ENCODE measurements around the gene TMEM88.
"Not testable (repeated sequence)": the region's sequence is repeated elsewhere in the genome, so short reads cannot be mapped to it uniquely, and the experiment has no call there.

The TMEM88 gene

GRCh38 chr17:7858522-7858810, 3.6 kb downstream of the TMEM88 start:
- peak; percentile 68 for TF ChIP-seq CTCF (IDR thresholded peaks at IDR 0.05; ENCODE audit: borderline replicate concordance, insufficient read depth, low read depth, low read length)
- peak overlapping the region; percentile 92 for H3K4me3 ChIP-seq (ENCODE audit: low read depth, low read length)

- TF ChIP-seq CTCF (IDR thresholded peaks at IDR 0.05; ENCODE audit: borderline replicate concordance, insufficient read depth, low read depth, low read length), result no peak
- peak overlapping the region; percentile 92 for H3K4me3 ChIP-seq (ENCODE audit: low read depth, low read length)
These were observed 4.2 kb downstream of the TMEM88 start for GRCh38 chr17:7859028-7859427.

GRCh38 chr17:7862692-7863437, 8.0 kb downstream of the TMEM88 start:
- peak; percentile 54; the same call in 1 of the 2 replicates for TF ChIP-seq CTCF (IDR thresholded peaks at IDR 0.05; ENCODE audit: borderline replicate concordance, insufficient read depth, low read depth, low read length)
- H3K4me3 ChIP-seq (ENCODE audit: low read depth, low read length), result no peak overlapping the region

GRCh38 chr17:7864384-7864783, 9.5 kb downstream of the TMEM88 start:
- H3K4me3 ChIP-seq (ENCODE audit: low read depth, low read length), result not testable (repeated sequence)

GRCh38 chr17:7864995-7865650, 10.3 kb downstream of the TMEM88 start:
- H3K4me3 ChIP-seq (ENCODE audit: low read depth, low read length), result no peak overlapping the region
- TF ChIP-seq CTCF (IDR thresholded peaks at IDR 0.05; ENCODE audit: borderline replicate concordance, insufficient read depth, low read depth, low read length), result no peak

GRCh38 chr17:7867881-7868329, 13.0 kb downstream of the TMEM88 start:
- no peak for TF ChIP-seq CTCF (IDR thresholded peaks at IDR 0.05; ENCODE audit: borderline replicate concordance, insufficient read depth, low read depth, low read length)
- H3K4me3 ChIP-seq (ENCODE audit: low read depth, low read length), result no peak overlapping the region

- no peak for TF ChIP-seq CTCF (IDR thresholded peaks at IDR 0.05; ENCODE audit: borderline replicate concordance, insufficient read depth, low read depth, low read length)
- no peak overlapping the region for H3K4me3 ChIP-seq (ENCODE audit: low read depth, low read length)
These were observed 18.2 kb downstream of the TMEM88 start for GRCh38 chr17:7873051-7873450.

Measured in GM12875 (cell line).